Aorta (tissue), 5 donors: ENCODE data around the gene ARHGAP32. TPM values are rescaled to one million over a fixed set of nuclear protein-coding genes. Genes with fewer than 3 reads are reported as not detected.
"Not testable (repeated sequence)": the region's sequence is repeated elsewhere in the genome, so short reads cannot be mapped to it uniquely, and the experiment has no call there.

ENCODE experiments used
- ATAC-seq: fragments of 200-7000 bp; cut with Tn5 transposase; one replicate; pipeline ENCODE4 v1.9.1; 2022; ENCODE audit warnings: moderate library complexity; ENCODE audit not compliant: low FRiP score
- DNase-seq, 2 donors: peaks; one replicate each; pipeline ENCODE4 v3.0.0-alpha.2; 2020
- H3K27ac ChIP-seq, 2 donors: one replicate each; pipeline ENCODE4 v1.5.1; 2013; ENCODE audit warnings: low read length in 2 of 2, mild to moderate bottlenecking in 2 of 2, moderate library complexity in 2 of 2, control low read depth in 1 of 2, inconsistent platforms in 1 of 2, low read depth in 1 of 2
- H3K27me3 ChIP-seq, 2 donors: one replicate each; pipeline ENCODE4 v1.6.1; 2013; ENCODE audit warnings: control low read depth in 1 of 2, low read length in 1 of 2, mild to moderate bottlenecking in 1 of 2, moderate library complexity in 1 of 2; ENCODE audit not compliant: insufficient read depth in 2 of 2, control insufficient read depth in 1 of 2
- H3K36me3 ChIP-seq, 2 donors: one replicate each; pipeline ENCODE4 v1.6.1; 2013; ENCODE audit warnings: control low read depth in 1 of 2, low read length in 1 of 2, mild to moderate bottlenecking in 1 of 2; ENCODE audit not compliant: insufficient read depth in 2 of 2, control insufficient read depth in 1 of 2
- H3K4me1 ChIP-seq, 2 donors: one replicate each; pipeline ENCODE4 v1.6.1; 2013; ENCODE audit warnings: low read length in 2 of 2, control low read depth in 1 of 2, mild to moderate bottlenecking in 1 of 2, moderate library complexity in 1 of 2; ENCODE audit not compliant: insufficient read depth in 2 of 2, control insufficient read depth in 1 of 2
- H3K4me3 ChIP-seq, 2 donors: one replicate each; pipeline ENCODE4 v1.5.1; 2013; ENCODE audit warnings: low read length in 2 of 2, control low read depth in 1 of 2, mild to moderate bottlenecking in 1 of 2
- H3K9me3 ChIP-seq: one replicate; pipeline ENCODE4 v1.6.1; 2013; ENCODE audit warnings: mild to moderate bottlenecking, low read length; ENCODE audit not compliant: control insufficient read depth
- WGBS, 2 donors: extraction: QIAGEN DNeasy Blood & Tissue Kit; methylation state at CpG; one replicate each; pipeline ENCODE4 v1.1.7; 2013; 5-methylcytosine and 5-hydroxymethylcytosine counted together
- intact Hi-C, 2 donors: fragments of 100-400 bp; cut with DNase I; formaldehyde crosslinking; loops; one replicate each; pipeline versions ENCODE4 v1.14.2 to v1.15.0; 2022
- polyA plus RNA-seq, 2 donors: library from polyadenylated mRNA; stranded (reverse); fragments of 200-250 nt; gene quantifications; one replicate each; pipeline ENCODE4 v1.2.3, GENCODE V29; 2013
- total RNA-seq, 2 donors: library from RNA; stranded (reverse); fragmentation: NEBNext Ultra II Directional; extraction: Animal tissue kit (Norgen Biotek cat#: 25700); gene quantifications; one replicate each; pipeline ENCODE4 v1.2.1, GENCODE V29; 2021
- donor health status: healthy with polysubstance abuse.
- donor health status: Bipolar disorder and iron deficiency.
- donor health status: DM: no; HTN: no; CAD: no.
- donor health status: DM: no; HTN: no; CAD: no.
- donor health status: DM: yes; HTN: yes; CAD: no.

Gene ARHGAP32
- total and polyA plus RNA-seq, 4 donors = 1.8 to 21.3 (median 8.9) TPM

DNA sequence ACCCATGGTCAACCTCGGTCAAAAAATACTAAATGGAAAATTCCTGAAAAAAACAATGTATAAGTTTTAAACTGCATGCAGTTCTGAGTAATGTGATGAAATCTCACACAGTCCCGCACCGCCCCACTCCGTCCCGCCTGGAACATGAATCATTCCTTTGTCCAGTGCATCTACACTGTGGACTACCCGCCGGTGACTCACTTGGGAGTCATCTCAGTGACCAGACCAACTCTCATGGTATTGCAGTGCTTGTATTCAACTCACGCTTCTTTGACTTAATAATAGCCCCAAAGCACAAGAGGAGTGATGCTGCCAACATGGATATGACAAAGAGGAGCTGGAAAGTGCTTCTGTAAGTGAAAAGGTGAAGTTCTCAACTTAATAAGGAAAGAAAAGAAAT is 48.8 kb downstream of the ARHGAP32 start:
- H3K9me3 ChIP-seq = no peaks in the 10 kb centered on the region
- H3K4me3 ChIP-seq = no peak overlapping the region
- intact Hi-C loops = loop anchor here in 1 of 2 donors (10.0 kb wide), 1 partner anchor 131 kb away; no protein-coding TSS in a partner anchor
- H3K27me3 ChIP-seq = no peaks in the 10 kb centered on the region
- H3K4me1 ChIP-seq = peaks cover 0 to 2% of the 10 kb centered on the region in 2 donors
- peak; percentile 91 to 94 for DNase-seq
- H3K27ac ChIP-seq = no peak overlapping the region
- WGBS, 2 donors = 17 to 34% methylated on average over 8 of the region's 8 CpGs
- H3K36me3 ChIP-seq = no peaks in the 10 kb centered on the region
- ATAC-seq = peak; percentile 91

DNA sequence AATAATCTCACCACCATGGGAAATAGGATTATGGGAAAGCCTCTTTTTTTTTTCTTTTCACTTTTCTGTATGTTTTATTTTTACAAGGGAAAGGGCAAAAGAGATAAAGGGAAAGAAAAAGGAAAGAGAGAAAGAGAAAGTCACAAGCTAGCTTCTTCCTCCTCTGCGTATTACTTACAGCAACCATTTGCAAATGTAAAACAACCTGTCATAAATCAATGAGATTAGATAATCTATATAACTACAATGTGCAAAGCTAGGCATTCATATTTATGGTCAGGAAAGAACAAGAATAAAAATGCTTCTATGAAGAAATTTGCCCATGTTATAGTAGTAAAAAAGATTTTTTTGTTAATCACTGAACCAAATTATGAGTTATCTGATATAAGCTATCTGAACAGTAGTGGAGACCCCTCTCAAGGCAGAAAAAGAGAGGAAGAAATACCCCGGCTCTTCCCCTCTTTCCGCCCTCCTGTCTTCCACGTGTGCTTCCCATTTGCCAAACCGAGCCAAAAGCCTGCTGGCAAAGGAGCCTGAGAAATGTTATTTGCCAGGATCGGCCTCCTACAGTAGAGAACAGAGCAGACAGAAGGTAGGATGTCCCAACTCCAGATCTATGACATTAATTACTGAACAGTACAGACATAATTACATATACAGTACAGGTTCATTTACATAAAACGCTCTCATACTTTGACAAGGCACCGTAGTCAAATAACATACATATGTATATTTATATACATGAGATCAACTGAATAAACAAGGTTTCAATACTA is 50.2 kb downstream of the ARHGAP32 start:
- 59 to 63% methylated on average over 8 of the region's 8 CpGs for WGBS, 2 donors
- intact Hi-C loops = loop anchor here in 1 of 2 donors (10.0 kb wide), 1 partner anchor 133 kb away; no protein-coding TSS in a partner anchor
- H3K9me3 ChIP-seq = no peaks in the 10 kb centered on the region
- H3K27me3 ChIP-seq = no peaks in the 10 kb centered on the region
- ATAC-seq (no peak), DNase-seq (no peak)
- H3K4me3 ChIP-seq = no peak overlapping the region
- H3K4me1 ChIP-seq = peaks cover 0 to 2% of the 10 kb centered on the region in 2 donors
- no peak overlapping the region for H3K27ac ChIP-seq
- H3K36me3 ChIP-seq = no peaks in the 10 kb centered on the region

DNA sequence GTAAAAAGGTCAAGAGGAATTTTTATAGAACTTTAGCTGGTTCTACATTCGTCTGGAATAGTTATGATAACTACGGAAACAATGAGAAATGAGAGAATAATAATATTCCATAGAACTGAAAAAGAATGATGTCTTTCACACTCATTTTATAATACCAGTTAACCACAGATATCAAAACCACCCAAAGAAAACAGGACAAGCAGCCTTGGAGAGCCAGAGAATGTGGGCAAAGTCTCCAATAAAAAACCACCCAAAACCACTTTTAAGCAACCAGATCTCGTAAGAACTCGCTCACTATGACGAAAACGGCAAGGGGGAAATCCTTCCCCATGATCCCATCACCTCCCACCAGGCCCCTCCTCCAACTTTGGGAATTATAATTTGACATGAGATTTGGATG is 60.8 kb downstream of the ARHGAP32 start:
- DNase-seq (no peak), ATAC-seq (no peak)
- 70 to 77% methylated on average over 6 of the region's 6 CpGs for WGBS, 2 donors
- Histone ChIP-seq H3K9me3 (peaks cover 1% of the 10 kb centered on the region), H3K27me3 (no peaks in the 10 kb centered on the region), H3K4me3 (no peak overlapping the region), H3K4me1 (no peaks in the 10 kb centered on the region), H3K36me3 (no peaks in the 10 kb centered on the region), H3K27ac (no peak overlapping the region)
- intact Hi-C loops = no loop called here

DNA sequence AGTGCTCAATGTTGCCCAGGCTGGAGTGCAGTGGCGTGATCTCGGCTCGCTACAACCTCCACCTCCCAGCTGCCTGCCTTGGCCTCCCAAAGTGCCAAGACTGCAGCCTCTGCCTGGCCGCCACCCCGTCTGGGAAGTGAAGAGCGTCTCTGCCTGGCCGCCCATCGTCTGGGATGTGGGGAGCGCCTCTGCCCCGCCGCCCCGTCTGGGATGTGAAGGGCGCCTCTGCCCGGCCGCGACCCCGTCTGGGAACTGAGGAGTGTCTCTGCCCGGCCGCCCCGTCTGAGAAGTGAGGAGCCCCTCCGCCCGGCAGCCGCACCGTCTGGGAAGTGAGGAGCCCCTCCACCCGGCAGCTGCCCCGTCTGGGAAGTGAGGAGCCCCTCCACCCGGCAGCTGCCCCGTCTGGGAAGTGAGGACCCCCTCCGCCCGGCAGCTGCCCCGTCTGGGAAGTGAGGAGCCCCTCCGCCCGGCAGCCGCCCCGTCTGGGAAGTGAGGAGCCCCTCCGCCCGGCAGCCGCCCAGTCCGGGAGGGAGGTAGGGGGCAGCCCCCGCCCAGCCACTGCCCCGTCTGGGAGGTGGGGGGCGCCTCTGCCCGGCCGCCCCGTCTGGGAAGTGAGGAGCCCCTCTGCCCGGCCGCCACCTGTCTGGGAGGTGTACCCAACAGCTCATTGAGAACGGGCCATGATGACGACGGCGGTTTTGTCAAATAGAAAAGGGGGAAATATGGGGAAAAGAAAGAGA is 63.1 kb downstream of the ARHGAP32 start:
- H3K27me3 ChIP-seq, H3K9me3 ChIP-seq, intact Hi-C loops, ATAC-seq, H3K4me3 ChIP-seq, H3K36me3 ChIP-seq, H3K27ac ChIP-seq, H3K4me1 ChIP-seq: not testable (repeated sequence)
- peak; percentile 34 to 47 for DNase-seq
- WGBS, 2 donors = 96 to 98% methylated on average over 39 to 51 of the region's 51 CpGs

DNA sequence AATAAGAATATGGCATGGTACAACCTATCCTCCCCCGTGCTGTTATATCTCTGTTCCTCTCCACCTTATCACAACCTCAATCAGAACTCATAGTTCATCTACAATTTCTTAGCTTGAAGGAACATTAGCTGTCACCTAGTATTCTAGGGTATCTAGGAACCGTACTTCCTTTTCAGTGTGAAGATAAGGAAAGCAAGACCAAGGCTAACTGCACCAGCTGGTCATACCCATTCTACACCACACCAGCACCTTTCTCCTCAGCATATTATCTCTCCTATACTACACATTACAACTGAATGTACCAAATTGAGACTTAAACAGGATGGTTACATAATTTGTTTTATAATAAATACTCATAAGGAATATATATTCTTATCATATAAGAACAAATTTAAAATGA is 73.1 kb downstream of the ARHGAP32 start:
- Histone ChIP-seq H3K9me3 (no peaks in the 10 kb centered on the region), H3K27ac (no peak overlapping the region), H3K36me3 (peaks cover 2 to 3% of the 10 kb centered on the region in 2 donors), H3K4me3 (no peak overlapping the region), H3K4me1 (no peaks in the 10 kb centered on the region), H3K27me3 (no peaks in the 10 kb centered on the region)
- WGBS, 2 donors = 79 to 85% methylated on average over 2 of the region's 2 CpGs
- intact Hi-C loops = loop anchor here in 1 of 2 donors (5.0 kb wide), 2 partner anchors 213 to 633 kb away; no protein-coding TSS in a partner anchor
- no peak for DNase-seq
- ATAC-seq = no peak

DNA sequence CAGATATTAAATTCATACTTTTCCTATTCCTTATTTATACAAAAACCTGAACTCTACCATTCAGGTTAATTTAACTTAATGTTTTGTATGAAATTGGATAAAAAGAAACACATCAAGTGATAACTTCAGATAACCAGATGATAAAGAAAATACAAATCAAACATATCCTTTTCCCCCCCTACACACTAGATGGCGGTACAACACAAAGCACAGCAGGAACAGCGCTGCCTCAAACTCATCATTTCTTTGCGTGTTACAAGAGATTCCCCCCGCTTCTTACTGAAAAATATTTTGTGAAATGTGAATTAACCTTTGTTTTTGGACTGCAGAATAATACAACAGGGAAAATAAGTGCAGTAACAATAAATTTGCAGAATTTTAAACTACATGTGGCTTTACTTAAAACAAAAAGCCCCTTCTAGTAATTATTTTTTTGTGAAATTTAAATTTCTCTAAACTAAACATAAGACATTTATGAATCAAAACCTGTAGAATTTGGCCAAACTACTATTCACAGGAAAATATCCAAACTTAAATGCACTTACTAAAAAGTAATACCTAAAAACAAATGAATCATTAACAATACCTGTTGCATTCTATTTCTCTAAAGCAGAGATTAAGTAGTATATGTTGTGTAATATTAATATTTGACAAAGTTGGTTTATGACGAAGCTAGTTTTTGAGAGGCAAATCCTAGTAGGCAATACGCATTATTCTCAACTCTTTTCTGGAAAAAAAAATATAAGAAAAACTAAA is 74.4 kb downstream of the ARHGAP32 start:
- Histone ChIP-seq H3K27ac (no peak overlapping the region), H3K36me3 (peaks cover 2 to 3% of the 10 kb centered on the region in 2 donors), H3K9me3 (no peaks in the 10 kb centered on the region), H3K4me3 (no peak overlapping the region), H3K4me1 (no peaks in the 10 kb centered on the region), H3K27me3 (no peaks in the 10 kb centered on the region)
- no peak for DNase-seq
- 32 to 33% methylated on average over 6 of the region's 6 CpGs for WGBS, 2 donors
- intact Hi-C loops = loop anchor here (2.0 to 5.0 kb wide), 3 partner anchors 215 to 635 kb away; no protein-coding TSS in a partner anchor
- ATAC-seq = no peak

DNA sequence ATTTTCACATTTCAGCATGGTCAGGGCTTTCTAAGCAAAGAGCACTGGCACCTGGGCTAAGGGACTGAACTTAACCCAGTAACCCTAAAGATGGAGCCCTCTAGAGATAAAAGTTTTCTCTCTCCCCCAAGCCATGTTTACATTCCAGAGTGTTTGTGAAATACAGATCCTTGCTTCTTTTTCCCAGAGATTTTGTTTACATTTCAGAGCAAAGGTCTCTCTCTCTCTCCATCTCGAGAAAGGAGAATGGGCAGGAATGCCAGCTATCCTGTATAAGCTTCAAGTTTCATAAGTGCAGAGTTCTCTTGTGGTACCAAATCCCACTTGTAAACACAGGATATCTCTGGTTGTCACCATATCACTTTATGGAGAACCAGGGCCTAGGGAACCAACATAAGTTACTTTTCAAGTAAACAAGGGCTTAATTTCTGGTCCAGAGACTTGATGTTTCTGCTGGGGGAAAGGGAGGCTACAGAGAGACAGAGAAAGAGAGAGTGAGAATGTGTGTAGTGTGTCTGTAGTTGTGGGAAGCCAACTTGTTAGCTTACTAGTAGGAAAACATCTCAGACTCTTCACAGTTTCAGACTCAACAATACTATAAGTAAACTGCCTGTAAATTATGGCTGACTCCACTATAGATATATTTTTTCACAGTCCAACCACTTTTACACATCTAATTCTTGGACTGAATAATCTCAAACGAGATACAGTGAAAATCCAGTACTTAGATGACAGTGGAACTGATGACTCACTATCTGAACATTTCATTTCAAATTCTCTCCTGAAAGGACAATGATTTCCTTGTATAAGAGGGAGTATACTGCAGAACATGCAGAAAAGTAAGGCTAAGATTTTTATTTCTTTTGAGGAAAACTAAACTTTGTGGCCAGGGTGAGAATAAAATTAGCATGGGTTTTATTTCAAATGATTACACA is 76.2 kb downstream of the ARHGAP32 start:
- Histone ChIP-seq H3K27me3 (no peaks in the 10 kb centered on the region), H3K27ac (no peak overlapping the region), H3K4me1 (no peaks in the 10 kb centered on the region), H3K9me3 (no peaks in the 10 kb centered on the region), H3K36me3 (peaks cover 0 to 3% of the 10 kb centered on the region in 2 donors), H3K4me3 (no peak overlapping the region)
- DNase-seq (no peak), ATAC-seq (no peak)
- intact Hi-C loops = loop anchor here (2.0 to 5.0 kb wide), 3 partner anchors 216 to 636 kb away; no protein-coding TSS in a partner anchor
- WGBS, 2 donors = 41 to 43% methylated on average over 2 of the region's 2 CpGs
